Psoas muscle (tissue), 8 donors: ENCODE data around the gene CCDC69. TPM values are rescaled to one million over a fixed set of nuclear protein-coding genes. Genes with fewer than 3 reads are reported as not detected.

ENCODE experiments used
- ATAC-seq, 4 donors: fragments of 200-7000 bp; cut with Tn5 transposase; one replicate each; pipeline ENCODE4 v1.9.1; 2020; ENCODE audit warnings: moderate library complexity in 3 of 4, mild to moderate bottlenecking in 2 of 4
- DNase-seq, 2 donors: peaks; one replicate each; pipeline ENCODE4 v3.0.0-alpha.2; 2020
- H3K27ac ChIP-seq: fragments of 200-600 bp; one replicate; pipeline ENCODE4 v1.8.0; 2022
- H3K27me3 ChIP-seq, 3 donors: fragments of 200-600 bp in 1 of 3; one replicate each; pipeline versions ENCODE4 v1.6.1 to v1.8.0; 2013 to 2022; ENCODE audit warnings: low read length in 2 of 3, mild to moderate bottlenecking in 2 of 3, moderate library complexity in 1 of 3; ENCODE audit not compliant: insufficient read depth in 3 of 3
- H3K36me3 ChIP-seq, 2 donors: fragments of 200-600 bp in 1 of 2; one replicate each; pipeline versions ENCODE4 v1.6.1 to v1.8.0; 2013 to 2022; ENCODE audit warnings: low read depth in 1 of 2, mild to moderate bottlenecking in 1 of 2, moderate library complexity in 1 of 2; ENCODE audit not compliant: insufficient read depth in 1 of 2
- H3K4me1 ChIP-seq: fragments of 200-600 bp; one replicate; pipeline ENCODE4 v1.8.0; 2022
- H3K4me3 ChIP-seq: fragments of 200-600 bp; one replicate; pipeline ENCODE4 v1.8.0; 2022; ENCODE audit warnings: mild to moderate bottlenecking
- H3K9me3 ChIP-seq: fragments of 200-600 bp; one replicate; pipeline ENCODE4 v1.8.0; 2022
- CTCF ChIP-seq: fragments of 200-600 bp; IDR thresholded peaks from one replicate; pipeline ENCODE4 v1.8.0; 2022; ENCODE audit warnings: antibody characterized with exemption
- WGBS, 3 donors: extraction: QIAGEN DNeasy Blood & Tissue Kit; methylation state at CpG; one replicate each; pipeline versions ENCODE4 v1.1.6 to v1.1.7; 2013; 5-methylcytosine and 5-hydroxymethylcytosine counted together
- intact Hi-C, 2 donors: fragments of 100-400 bp; cut with DNase I; formaldehyde crosslinking; loops; one replicate each; pipeline versions ENCODE4 v1.11.0 to v1.14.2; 2022
- polyA plus RNA-seq, 3 donors: library from polyadenylated mRNA; stranded (reverse); fragments of 200-250 nt; gene quantifications; one replicate each; pipeline ENCODE4 v1.2.3, GENCODE V29; 2013
- total RNA-seq, 4 donors: library from RNA; stranded (reverse); fragmentation: NEBNext Ultra II Directional in 2 of 4; extraction: Animal tissue kit (Norgen Biotek cat#: 25700) in 2 of 4; gene quantifications; one replicate each; pipeline versions ENCODE4 v1.2.1 to v1.2.4, GENCODE V29; 2021 to 2023
- donor health status: healthy with polysubstance abuse.
- donor health status: DM: no; HTN: no; CAD: no; lungs with moderate emphysema.
- donor health status: Bipolar disorder and iron deficiency.
- donor health status: healthy.
- donor health status: DM: yes; HTN: yes; CAD: no.
- donor health status: DM: no; HTN: no; CAD: no.
- donor health status: DM: no; HTN: no; CAD: no.
- donor health status: DM: yes; HTN: yes; CAD: no.

Gene CCDC69
- total and polyA plus RNA-seq, 7 donors = 27.0 to 180 (median 65.9) TPM

DNA sequence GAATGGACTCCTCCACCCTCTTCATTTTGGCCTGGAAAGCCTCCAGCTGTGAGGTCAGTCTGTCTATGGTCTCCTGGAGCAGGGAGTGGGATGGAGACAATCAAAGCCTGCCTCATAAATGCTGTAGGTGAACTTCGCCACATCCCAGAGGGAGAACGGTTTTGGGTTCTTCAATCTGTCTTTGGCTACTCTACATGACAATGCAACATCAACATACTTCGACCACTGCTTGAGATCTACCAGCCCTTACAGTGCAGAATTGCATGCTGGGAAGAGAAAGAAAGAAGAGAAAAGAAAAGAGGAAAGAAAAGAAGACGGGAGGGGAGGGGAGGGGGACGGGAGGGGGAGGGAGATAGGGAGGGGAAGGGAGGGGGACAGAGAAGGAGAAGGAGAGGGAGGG lies 37.8 kb downstream of the CCDC69 start:
- 54 to 76% (median 69%) methylated on average over 4 to 5 of the region's 5 CpGs for WGBS, 3 donors
- no peaks in the 10 kb centered on the region for H3K4me1 ChIP-seq
- ATAC-seq (no peak), DNase-seq (no peak)
- no peaks in the 10 kb centered on the region for H3K9me3 ChIP-seq
- no peak overlapping the region for H3K4me3 ChIP-seq
- no peaks in the 10 kb centered on the region for H3K27me3 ChIP-seq
- no peak for TF ChIP-seq CTCF
- no peak overlapping the region for H3K27ac ChIP-seq
- intact Hi-C loops = loop anchor here in 1 of 2 donors (10.0 kb wide), 1 partner anchor 129 kb away; no protein-coding TSS in a partner anchor
- H3K36me3 ChIP-seq = peaks cover 5 to 73% of the 10 kb centered on the region in 2 donors

DNA sequence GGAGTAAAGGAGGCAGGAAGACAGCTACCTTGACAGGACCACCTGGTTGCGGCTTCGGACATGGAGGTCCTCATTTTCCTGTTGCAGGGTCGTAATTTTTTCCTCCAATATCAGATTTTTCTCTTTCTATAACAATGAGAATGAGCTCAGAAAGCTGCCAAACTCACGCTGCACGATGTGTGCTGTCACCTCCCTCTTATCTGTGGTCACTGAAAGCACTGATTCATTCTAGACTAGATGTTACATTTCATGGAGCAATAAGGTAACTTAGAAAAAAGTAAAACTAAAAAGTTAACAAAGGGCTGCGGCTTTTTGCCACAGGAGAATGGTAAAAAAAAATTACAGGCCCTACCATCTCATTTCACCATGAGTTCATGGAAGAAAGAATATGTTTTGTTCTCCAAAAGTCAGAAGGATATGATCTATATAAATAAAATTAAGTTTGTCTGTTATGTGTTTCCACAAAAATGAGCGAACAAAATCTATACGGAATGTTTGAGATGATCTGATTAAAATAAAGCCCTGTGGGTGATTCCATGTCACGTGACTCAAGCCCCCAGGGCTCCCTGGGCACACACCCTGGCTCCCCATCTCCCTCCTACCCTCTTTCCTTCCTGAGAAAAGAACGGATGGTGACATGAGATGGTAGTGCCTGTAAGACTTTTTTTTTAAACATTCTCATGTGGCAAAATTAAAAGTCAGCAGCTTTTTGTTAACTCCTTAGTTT lies 39.4 kb downstream of the CCDC69 start:
- intact Hi-C loops = loop anchor here in 1 of 2 donors (10.0 kb wide), 1 partner anchor 130 kb away; no protein-coding TSS in a partner anchor
- WGBS, 3 donors = 84 to 91% (median 88%) methylated on average over 10 of the region's 10 CpGs
- no peak for TF ChIP-seq CTCF
- Histone ChIP-seq H3K9me3 (no peaks in the 10 kb centered on the region), H3K4me3 (no peak overlapping the region), H3K27me3 (no peaks in the 10 kb centered on the region), H3K27ac (no peak overlapping the region), H3K4me1 (no peaks in the 10 kb centered on the region), H3K36me3 (peaks cover 5 to 85% of the 10 kb centered on the region in 2 donors)
- no peak for DNase-seq
- no peak for ATAC-seq

GRCh38 chr5:151183456-151184245 lies 40.2 kb downstream of the CCDC69 start:
- TF ChIP-seq CTCF = no peak
- WGBS, 3 donors = 71 to 83% (median 82%) methylated on average over 5 to 7 of the region's 7 CpGs
- H3K9me3 ChIP-seq = no peaks in the 10 kb centered on the region
- peaks cover 5 to 80% of the 10 kb centered on the region in 2 donors for H3K36me3 ChIP-seq
- H3K27me3 ChIP-seq = no peaks in the 10 kb centered on the region
- intact Hi-C loops = loop anchor here in 1 of 2 donors (10.0 kb wide), 1 partner anchor 131 kb away; no protein-coding TSS in a partner anchor
- DNase-seq = no peak
- H3K4me3 ChIP-seq = no peak overlapping the region
- peaks cover 3% of the 10 kb centered on the region for H3K4me1 ChIP-seq
- ATAC-seq = no peak
- H3K27ac ChIP-seq = no peak overlapping the region

DNA sequence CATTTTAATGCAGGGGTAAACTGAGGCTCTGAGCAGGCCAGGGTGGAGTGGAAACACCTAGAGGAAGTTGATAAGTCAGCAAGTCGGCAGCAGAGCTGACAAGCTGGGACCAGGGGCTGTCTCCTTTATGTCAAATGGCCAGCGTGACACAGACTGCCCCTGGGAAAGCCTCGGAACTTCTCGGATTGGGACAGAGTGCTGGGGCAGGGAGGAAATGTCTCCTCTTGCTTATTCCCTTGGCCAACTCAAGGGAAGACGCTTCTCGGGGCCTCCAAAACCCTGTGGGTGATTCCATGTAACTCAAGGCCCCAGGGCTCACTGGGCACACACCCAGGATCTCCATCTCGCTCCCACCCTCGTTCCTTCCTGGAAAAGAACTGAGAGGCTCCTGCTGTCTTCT lies 40.9 kb downstream of the CCDC69 start:
- H3K9me3 ChIP-seq = no peaks in the 10 kb centered on the region
- TF ChIP-seq CTCF = no peak
- intact Hi-C loops = loop anchor here in 1 of 2 donors (10.0 kb wide), 1 partner anchor 132 kb away; no protein-coding TSS in a partner anchor
- DNase-seq (no peak), ATAC-seq (no peak)
- no peaks in the 10 kb centered on the region for H3K27me3 ChIP-seq
- H3K27ac ChIP-seq = no peak overlapping the region
- WGBS, 3 donors = 72 to 82% (median 78%) methylated on average over 8 of the region's 8 CpGs
- H3K4me1 ChIP-seq = peaks cover 4% of the 10 kb centered on the region
- H3K4me3 ChIP-seq = no peak overlapping the region
- peaks cover 5 to 82% of the 10 kb centered on the region in 2 donors for H3K36me3 ChIP-seq
